Psoas muscle (tissue), 8 donors: ENCODE results near the gene IGFL4. TPM values are rescaled to one million over a fixed set of nuclear protein-coding genes. Genes with fewer than 3 reads are reported as not detected.

ENCODE experiments used
- ATAC-seq, 4 donors: fragments of 200-7000 bp; cut with Tn5 transposase; one replicate each; pipeline ENCODE4 v1.9.1; 2020; ENCODE audit warnings: moderate library complexity in 3 of 4, mild to moderate bottlenecking in 2 of 4
- DNase-seq, 2 donors: peaks; one replicate each; pipeline ENCODE4 v3.0.0-alpha.2; 2020
- H3K27ac ChIP-seq: fragments of 200-600 bp; one replicate; pipeline ENCODE4 v1.8.0; 2022
- H3K27me3 ChIP-seq, 3 donors: fragments of 200-600 bp in 1 of 3; one replicate each; pipeline versions ENCODE4 v1.6.1 to v1.8.0; 2013 to 2022; ENCODE audit warnings: low read length in 2 of 3, mild to moderate bottlenecking in 2 of 3, moderate library complexity in 1 of 3; ENCODE audit not compliant: insufficient read depth in 3 of 3
- H3K36me3 ChIP-seq, 2 donors: fragments of 200-600 bp in 1 of 2; one replicate each; pipeline versions ENCODE4 v1.6.1 to v1.8.0; 2013 to 2022; ENCODE audit warnings: low read depth in 1 of 2, mild to moderate bottlenecking in 1 of 2, moderate library complexity in 1 of 2; ENCODE audit not compliant: insufficient read depth in 1 of 2
- H3K4me1 ChIP-seq: fragments of 200-600 bp; one replicate; pipeline ENCODE4 v1.8.0; 2022
- H3K4me3 ChIP-seq: fragments of 200-600 bp; one replicate; pipeline ENCODE4 v1.8.0; 2022; ENCODE audit warnings: mild to moderate bottlenecking
- H3K9me3 ChIP-seq: fragments of 200-600 bp; one replicate; pipeline ENCODE4 v1.8.0; 2022
- WGBS, 3 donors: extraction: QIAGEN DNeasy Blood & Tissue Kit; methylation state at CpG; one replicate each; pipeline versions ENCODE4 v1.1.6 to v1.1.7; 2013; 5-methylcytosine and 5-hydroxymethylcytosine counted together
- intact Hi-C, 2 donors: fragments of 100-400 bp; cut with DNase I; formaldehyde crosslinking; loops; one replicate each; pipeline versions ENCODE4 v1.11.0 to v1.14.2; 2022
- polyA plus RNA-seq, 3 donors: library from polyadenylated mRNA; stranded (reverse); fragments of 200-250 nt; gene quantifications; one replicate each; pipeline ENCODE4 v1.2.3, GENCODE V29; 2013
- total RNA-seq, 4 donors: library from RNA; stranded (reverse); fragmentation: NEBNext Ultra II Directional in 2 of 4; extraction: Animal tissue kit (Norgen Biotek cat#: 25700) in 2 of 4; gene quantifications; one replicate each; pipeline versions ENCODE4 v1.2.1 to v1.2.4, GENCODE V29; 2021 to 2023
- TF ChIP-seq, protein P1 (sequence below): fragments of 200-600 bp; IDR thresholded peaks from one replicate; pipeline ENCODE4 v1.8.0; 2022; ENCODE audit warnings: antibody characterized with exemption
- donor health status: healthy with polysubstance abuse.
- donor health status: DM: no; HTN: no; CAD: no; lungs with moderate emphysema.
- donor health status: Bipolar disorder and iron deficiency.
- donor health status: healthy.
- donor health status: DM: yes; HTN: yes; CAD: no.
- donor health status: DM: no; HTN: no; CAD: no.
- donor health status: DM: no; HTN: no; CAD: no.
- donor health status: DM: yes; HTN: yes; CAD: no.

The IGFL4 gene
- total and polyA plus RNA-seq, 7 donors = not detected

DNA sequence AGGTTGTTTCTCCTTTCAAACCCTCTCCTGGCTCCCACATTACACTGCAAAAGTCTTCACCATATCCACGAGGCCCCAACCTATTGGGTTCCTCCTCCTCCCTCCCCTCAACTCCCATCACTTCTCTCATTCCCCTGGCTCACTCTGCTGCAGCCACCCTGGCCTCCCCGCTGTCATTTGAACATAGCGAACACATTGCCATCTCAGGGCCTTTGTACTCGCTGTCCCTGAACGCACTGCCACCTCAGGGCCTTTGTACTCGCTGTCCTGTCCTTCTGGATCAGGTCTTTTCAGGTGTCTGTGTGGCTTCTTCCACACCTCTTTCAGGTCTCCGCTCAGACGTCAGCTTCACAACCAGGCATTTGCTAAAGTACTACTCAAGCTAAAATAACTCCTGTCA lies 43.9 kb downstream of the IGFL4 start:
- TF ChIP-seq, protein P1, sequence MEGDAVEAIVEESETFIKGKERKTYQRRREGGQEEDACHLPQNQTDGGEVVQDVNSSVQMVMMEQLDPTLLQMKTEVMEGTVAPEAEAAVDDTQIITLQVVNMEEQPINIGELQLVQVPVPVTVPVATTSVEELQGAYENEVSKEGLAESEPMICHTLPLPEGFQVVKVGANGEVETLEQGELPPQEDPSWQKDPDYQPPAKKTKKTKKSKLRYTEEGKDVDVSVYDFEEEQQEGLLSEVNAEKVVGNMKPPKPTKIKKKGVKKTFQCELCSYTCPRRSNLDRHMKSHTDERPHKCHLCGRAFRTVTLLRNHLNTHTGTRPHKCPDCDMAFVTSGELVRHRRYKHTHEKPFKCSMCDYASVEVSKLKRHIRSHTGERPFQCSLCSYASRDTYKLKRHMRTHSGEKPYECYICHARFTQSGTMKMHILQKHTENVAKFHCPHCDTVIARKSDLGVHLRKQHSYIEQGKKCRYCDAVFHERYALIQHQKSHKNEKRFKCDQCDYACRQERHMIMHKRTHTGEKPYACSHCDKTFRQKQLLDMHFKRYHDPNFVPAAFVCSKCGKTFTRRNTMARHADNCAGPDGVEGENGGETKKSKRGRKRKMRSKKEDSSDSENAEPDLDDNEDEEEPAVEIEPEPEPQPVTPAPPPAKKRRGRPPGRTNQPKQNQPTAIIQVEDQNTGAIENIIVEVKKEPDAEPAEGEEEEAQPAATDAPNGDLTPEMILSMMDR = no peak
- Histone ChIP-seq H3K27me3 (peaks cover 0 to 10% (median 9%) of the 10 kb centered on the region in 3 donors), H3K4me1 (no peaks in the 10 kb centered on the region), H3K9me3 (no peaks in the 10 kb centered on the region), H3K4me3 (no peak overlapping the region), H3K27ac (no peak overlapping the region), H3K36me3 (peaks cover 0 to 10% of the 10 kb centered on the region in 2 donors)
- intact Hi-C loops = loop anchor here (5.0 kb wide), 2 partner anchors 70 to 110 kb away; partner anchors contain the start of gene IRF2BP1 (in 1 of the 2)
- ATAC-seq (no peak), DNase-seq (no peak)
- 82 to 86% (median 84%) methylated on average over 8 of the region's 8 CpGs for WGBS, 3 donors

DNA sequence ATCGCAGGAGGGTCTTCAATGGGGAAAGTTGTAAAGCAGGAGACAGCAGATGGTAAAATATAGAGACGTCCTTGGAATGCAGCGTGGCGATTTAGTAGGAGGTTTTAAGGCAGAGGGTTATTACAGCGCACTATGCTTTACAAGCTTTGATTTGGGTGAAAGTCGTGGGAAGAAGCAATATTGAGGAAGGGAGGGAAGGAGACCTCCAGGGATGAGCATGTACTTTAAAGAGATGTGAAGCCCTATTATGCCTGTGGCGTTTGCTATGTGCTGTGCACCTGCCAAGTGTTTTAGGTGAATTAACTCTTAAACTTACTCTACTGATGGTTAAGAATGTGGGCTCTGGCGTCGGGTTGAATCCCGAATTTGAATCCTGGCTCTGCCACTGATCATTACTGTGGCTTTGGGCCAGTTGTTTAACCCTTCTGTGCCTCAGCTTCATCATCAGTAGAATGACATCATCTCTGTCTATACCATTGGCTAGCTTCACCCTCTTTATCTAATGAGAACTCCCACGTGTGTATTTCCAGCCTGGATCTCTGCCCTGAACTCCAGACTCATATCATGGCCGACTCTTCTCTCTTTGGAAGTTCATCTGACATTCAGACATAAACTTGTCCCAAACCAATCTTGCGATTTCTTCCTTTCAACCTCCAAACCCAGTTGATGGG lies 45.0 kb downstream of the IGFL4 start:
- Histone ChIP-seq H3K27ac (peak overlapping the region; percentile 81), H3K4me1 (no peaks in the 10 kb centered on the region), H3K4me3 (peak overlapping the region; percentile 75), H3K36me3 (peaks cover 0 to 10% of the 10 kb centered on the region in 2 donors), H3K9me3 (no peaks in the 10 kb centered on the region), H3K27me3 (peaks cover 0 to 11% (median 9%) of the 10 kb centered on the region in 3 donors)
- TF ChIP-seq, protein P1 = no peak
- no peak for ATAC-seq
- intact Hi-C loops = loop anchor here (5.0 kb wide), 2 partner anchors 69 to 109 kb away; partner anchors contain the start of gene IRF2BP1 (in 1 of the 2)
- DNase-seq = no peak
- WGBS, 3 donors = 10 to 13% (median 12%) methylated on average over 13 of the region's 13 CpGs

DNA sequence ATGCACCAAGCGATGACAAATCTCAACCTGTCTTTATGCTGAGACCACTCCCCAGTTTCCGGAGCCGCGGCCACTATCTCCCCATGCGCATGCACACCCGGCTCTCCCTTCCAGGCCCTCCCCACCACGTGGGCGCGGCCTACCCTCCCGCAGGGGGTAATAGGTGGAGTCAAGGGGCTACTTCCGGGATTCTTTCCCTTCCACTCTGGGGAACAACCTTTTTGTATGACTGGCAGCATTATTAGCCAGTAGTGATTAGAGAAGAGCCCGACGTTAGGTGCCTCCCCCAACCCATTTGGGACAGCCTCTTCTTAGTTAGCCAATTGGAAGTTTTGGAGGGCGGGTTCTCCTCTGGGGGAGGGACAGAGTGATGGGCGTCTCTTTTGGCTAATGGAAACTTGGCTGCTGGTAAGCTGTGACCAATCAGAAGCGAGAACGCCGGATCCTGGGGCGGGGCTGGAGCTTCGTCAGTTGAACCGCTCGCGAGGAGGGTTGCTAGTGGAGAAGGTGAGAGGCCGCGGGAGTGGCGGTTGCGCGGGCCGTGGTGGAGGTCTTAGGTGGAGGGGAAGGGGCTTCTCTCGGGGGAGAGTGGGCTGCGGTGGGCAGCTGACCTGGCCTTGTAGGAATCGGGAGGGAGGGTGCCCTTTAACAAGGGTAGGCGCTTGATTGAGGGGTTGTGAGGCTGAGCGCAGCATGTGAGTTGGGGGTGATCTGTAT lies 45.6 kb downstream of the IGFL4 start, which contains the start of gene CCDC61:
CCDC61 (plus strand) TSS at position 470 of the 717 bp plus-strand sequence. CDS start 7,552 bp downstream, outside the sequence.
- peak within 1 kb of the TSS; percentile 81 for H3K27ac ChIP-seq
- ATAC-seq (peak; percentile 98 to 99 (median 98)), DNase-seq (peak; percentile 91 to 96)
- TF ChIP-seq, protein P1 = no peak
- peak within 1 kb of the TSS; percentile 75 for H3K4me3 ChIP-seq
- no peaks in the 10 kb centered on the region for H3K9me3 ChIP-seq
- H3K36me3 ChIP-seq = peaks cover 0 to 10% of the 10 kb centered on the region in 2 donors
- peaks cover 0 to 7% (median 7%) of the 10 kb centered on the region in 3 donors for H3K27me3 ChIP-seq
- 0 to 1% (median 0%) methylated on average over 34 of the region's 34 CpGs for WGBS, 3 donors
- H3K4me1 ChIP-seq = no peaks in the 10 kb centered on the region
- intact Hi-C loops = loop anchor here (5.0 kb wide), 2 partner anchors 68 to 108 kb away; partner anchors contain the start of gene IRF2BP1 (in 1 of the 2)

DNA sequence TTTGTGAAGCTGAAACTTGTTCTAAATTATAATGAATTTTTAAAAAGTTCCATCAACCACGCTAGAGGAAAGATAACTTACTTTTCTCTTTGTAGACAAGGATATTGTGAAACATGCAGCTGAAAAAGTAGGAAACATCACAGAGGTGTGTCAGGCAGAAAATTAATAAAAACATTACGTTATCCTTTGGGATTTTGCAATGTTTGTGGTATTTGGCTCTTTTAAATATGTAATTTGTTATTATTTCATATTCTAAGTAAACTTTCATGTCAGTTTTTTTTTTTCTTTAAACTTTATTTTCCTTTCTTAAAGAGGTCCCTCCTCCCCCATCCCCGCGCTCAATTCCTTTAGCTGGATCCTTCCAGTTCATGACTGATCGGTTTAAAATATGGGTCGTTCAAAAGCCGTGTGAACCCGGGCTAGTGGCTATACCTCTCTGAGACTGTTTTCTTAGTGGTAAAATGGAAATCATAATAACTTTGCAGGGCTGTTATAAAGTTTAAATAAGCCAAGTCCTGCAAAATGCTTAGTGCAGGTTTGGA lies 46.3 kb downstream of the IGFL4 start:
- TF ChIP-seq, protein P1 = no peak
- peaks cover 0 to 10% of the 10 kb centered on the region in 2 donors for H3K36me3 ChIP-seq
- DNase-seq = no peak
- H3K4me1 ChIP-seq = no peaks in the 10 kb centered on the region
- no peaks in the 10 kb centered on the region for H3K9me3 ChIP-seq
- intact Hi-C loops = no loop called here
- peaks cover 0 to 6% (median 3%) of the 10 kb centered on the region in 3 donors for H3K27me3 ChIP-seq
- WGBS, 3 donors = 11 to 13% (median 11%) methylated on average over 8 of the region's 8 CpGs
- peak overlapping the region; percentile 26 for H3K27ac ChIP-seq
- peak overlapping the region; percentile 75 for H3K4me3 ChIP-seq
- ATAC-seq = peak in 3 of 4 donors; percentile 2 to 23 (median 3)
